Chondrocyte (in vitro differentiated cells): Measurements from ENCODE around the gene JAKMIP2. TPM values are rescaled to one million over a fixed set of nuclear protein-coding genes. Genes with fewer than 3 reads are reported as not detected.

Experiments used
- DNase-seq: peaks from one replicate; pipeline ENCODE4 v3.0.0; 2021; ENCODE audit warnings: mixed read lengths, low spot score
- H3K27ac Mint-ChIP-seq: one replicate; pipeline ENCODE4 v1.8.0; 2021; ENCODE audit warnings: mild to moderate bottlenecking, moderate library complexity, mixed read lengths; ENCODE audit not compliant: unreplicated experiment
- H3K27me3 Mint-ChIP-seq: 2 replicates; pipeline ENCODE4 v1.8.0; 2021; ENCODE audit warnings: low read depth, mixed read lengths
- H3K36me3 Mint-ChIP-seq: 2 replicates; pipeline ENCODE4 v1.8.0; 2021; ENCODE audit warnings: low read depth, mixed read lengths
- H3K4me1 Mint-ChIP-seq: 2 replicates; pipeline ENCODE4 v1.8.0; 2021; ENCODE audit warnings: low read depth, mild to moderate bottlenecking, mixed read lengths
- H3K4me3 Mint-ChIP-seq: one replicate; pipeline ENCODE4 v1.8.0; 2021; ENCODE audit warnings: mild to moderate bottlenecking, moderate library complexity, mixed read lengths; ENCODE audit not compliant: unreplicated experiment
- H3K9me3 Mint-ChIP-seq: 2 replicates; pipeline ENCODE4 v1.8.0; 2021; ENCODE audit warnings: low read depth, mixed read lengths
- CTCF ChIP-seq: fragments of 200-600 bp; sonication (generic); IDR thresholded peaks from 2 replicates; pipeline ENCODE4 v1.5.0; 2021; ENCODE audit warnings: antibody characterized with exemption, mild to moderate bottlenecking, moderate library complexity
- total RNA-seq: library from RNA; stranded (reverse); gene quantifications from 3 replicates; pipeline ENCODE4 v1.2.1, GENCODE V29; 2021

JAKMIP2 gene
- total RNA-seq, 1 donor from 2014 or later: 7.1 TPM

GRCh38 chr5:147539053-147539452 lies 243.5 kb downstream of the JAKMIP2 start:
- no peaks in the 10 kb centered on the region for H3K9me3 Mint-ChIP-seq
- peaks cover 52% of the 10 kb centered on the region for H3K4me1 Mint-ChIP-seq
- no peak for TF ChIP-seq CTCF
- peak overlapping the region; percentile 20 for H3K27ac Mint-ChIP-seq
- H3K4me3 Mint-ChIP-seq: no peak overlapping the region
- H3K36me3 Mint-ChIP-seq: no peaks in the 10 kb centered on the region
- H3K27me3 Mint-ChIP-seq: no peaks in the 10 kb centered on the region
- DNase-seq: no peak

- Mint-ChIP-seq H3K27ac (peak overlapping the region; percentile 30), H3K4me3 (no peak overlapping the region)
Measured at GRCh38 chr5:147538236-147538635, 244.3 kb downstream of the JAKMIP2 start.

More at GRCh38 chr5:147538236-147538635, 244.3 kb downstream of the JAKMIP2 start:
- Mint-ChIP-seq H3K9me3 (no peaks in the 10 kb centered on the region), H3K36me3 (no peaks in the 10 kb centered on the region), H3K4me1 (peaks cover 52% of the 10 kb centered on the region), H3K27me3 (no peaks in the 10 kb centered on the region)
- DNase-seq: no peak
- no peak for TF ChIP-seq CTCF

Other genes with a start within 250 kb of the JAKMIP2 start
- not detected in 3 replicates for gene SPINK1, start 48.9 kb upstream of the JAKMIP2 start, total RNA-seq
- gene SCGB3A2, start 96.0 kb upstream of the JAKMIP2 start, total RNA-seq: not detected in 3 replicates
- gene C5orf46, start 123.8 kb upstream of the JAKMIP2 start, total RNA-seq: 7.8 to 9.8 TPM in 2 of 3 replicates, not detected in the other